Measurements from ENCODE around the gene CCDC3. TPM values are rescaled to one million over a fixed set of nuclear protein-coding genes. Genes with fewer than 3 reads are reported as not detected.

CCDC3 gene
- total RNA-seq, 4 donors from 2014 or later: 6.1 to 57.4 (median 21.6) TPM

GRCh38 chr10:12907656-12908055 lies 93.9 kb downstream of the CCDC3 start:
- in situ Hi-C loops (cut with MboI; ENCODE audit: low sequenced_read_pairs in 4 of 4) (loop anchor here in 3 of 4 donors (10.0 to 25.0 kb wide), 3 partner anchors 180 to 645 kb away; no protein-coding TSS in a partner anchor), intact Hi-C loops (cut with DNase I; ENCODE audit: low total_unique reads) (loop anchor here (10.0 kb wide), 2 partner anchors 123 to 643 kb away; no protein-coding TSS in a partner anchor)
- no peak overlapping the region for H3K4me3 ChIP-seq
- no peaks in the 10 kb centered on the region for H3K4me1 ChIP-seq
- ATAC-seq (no peak), DNase-seq (no peak)
- peak overlapping the region in 2 of 4 donors; percentile 24 to 29 for H3K27ac ChIP-seq
- H3K36me3 ChIP-seq: no peaks in the 10 kb centered on the region
- TF ChIP-seq POLR2A (IDR thresholded peaks at IDR 0.05) (no peak), CTCF (IDR thresholded peaks at IDR 0.05 in 4 of 5, conservative IDR thresholded peaks at IDR 0.05 in 1 of 5) (no peak)
- H3K9me3 ChIP-seq: no peaks in the 10 kb centered on the region
- H3K27me3 ChIP-seq: no peaks in the 10 kb centered on the region

- Histone ChIP-seq H3K4me1 (no peaks in the 10 kb centered on the region), H3K4me3 (no peak overlapping the region), H3K9me3 (no peaks in the 10 kb centered on the region), H3K27ac (no peak overlapping the region), H3K27me3 (no peaks in the 10 kb centered on the region), H3K36me3 (no peaks in the 10 kb centered on the region)
- no peak for DNase-seq
- intact Hi-C loops (cut with DNase I; ENCODE audit: low total_unique reads) (loop anchor here (10.0 kb wide), 2 partner anchors 121 to 641 kb away; no protein-coding TSS in a partner anchor), in situ Hi-C loops (cut with MboI; ENCODE audit: low sequenced_read_pairs in 4 of 4) (loop anchor here in 3 of 4 donors (10.0 to 25.0 kb wide), 3 partner anchors 181 to 644 kb away; no protein-coding TSS in a partner anchor)
- TF ChIP-seq POLR2A (IDR thresholded peaks at IDR 0.05) (no peak), CTCF (IDR thresholded peaks at IDR 0.05 in 4 of 5, conservative IDR thresholded peaks at IDR 0.05 in 1 of 5) (no peak)
- peak in 1 of 2 donors; percentile 21 for ATAC-seq
Measured at GRCh38 chr10:12906051-12906541, 95.4 kb downstream of the CCDC3 start.

GRCh38 chr10:12905067-12905466 lies 96.4 kb downstream of the CCDC3 start:
- in situ Hi-C loops (cut with MboI; ENCODE audit: low sequenced_read_pairs in 4 of 4) (loop anchor here in 3 of 4 donors (10.0 to 25.0 kb wide), 3 partner anchors 182 to 643 kb away; no protein-coding TSS in a partner anchor), intact Hi-C loops (cut with DNase I; ENCODE audit: low total_unique reads) (loop anchor here (10.0 kb wide), 2 partner anchors 120 to 640 kb away; no protein-coding TSS in a partner anchor)
- ATAC-seq: no peak
- H3K27ac ChIP-seq: no peak overlapping the region
- no peaks in the 10 kb centered on the region for H3K36me3 ChIP-seq
- no peaks in the 10 kb centered on the region for H3K9me3 ChIP-seq
- no peaks in the 10 kb centered on the region for H3K4me1 ChIP-seq
- no peak for TF ChIP-seq CTCF (IDR thresholded peaks at IDR 0.05 in 4 of 5, conservative IDR thresholded peaks at IDR 0.05 in 1 of 5)
- TF ChIP-seq POLR2A (IDR thresholded peaks at IDR 0.05): no peak
- no peak for DNase-seq
- no peaks in the 10 kb centered on the region for H3K27me3 ChIP-seq
- H3K4me3 ChIP-seq: no peak overlapping the region

GRCh38 chr10:12902851-12903358 lies 98.6 kb downstream of the CCDC3 start:
- Histone ChIP-seq H3K36me3 (no peaks in the 10 kb centered on the region), H3K27ac (no peak overlapping the region), H3K9me3 (no peaks in the 10 kb centered on the region), H3K4me3 (no peak overlapping the region), H3K4me1 (no peaks in the 10 kb centered on the region), H3K27me3 (no peaks in the 10 kb centered on the region)
- DNase-seq: no peak
- ATAC-seq: no peak
- TF ChIP-seq POLR2A (IDR thresholded peaks at IDR 0.05) (no peak), CTCF (IDR thresholded peaks at IDR 0.05 in 4 of 5, conservative IDR thresholded peaks at IDR 0.05 in 1 of 5) (no peak)
- in situ Hi-C loops (cut with MboI; ENCODE audit: low sequenced_read_pairs in 4 of 4) (loop anchor here in 3 of 4 donors (5.0 to 25.0 kb wide), 4 partner anchors 184 to 641 kb away; no protein-coding TSS in a partner anchor), intact Hi-C loops (cut with DNase I; ENCODE audit: low total_unique reads) (loop anchor here (1.0 to 10.0 kb wide), 4 partner anchors 118 to 638 kb away; no protein-coding TSS in a partner anchor)
